MCF 10A (cell line): Measurements from ENCODE around the gene MLH3. TPM values are rescaled to one million over a fixed set of nuclear protein-coding genes. Genes with fewer than 3 reads are reported as not detected.
A peak's percentile ranks its signal among the peaks of the same experiment; 100 is the strongest.

ENCODE experiments used
- BruUV-seq: library from RNA; stranded (reverse); fragments of 400-500 nt; replicated peaks from 2 replicates; lab custom pipeline; 2021; lab: Mats Ljungman, UMichigan
- CTCF ChIA-PET: fragments of 300-600 bp; sonication (Branson Sonifier 250); formaldehyde crosslinking; extraction: SDS; loops from one replicate; lab custom pipeline; 2021; ENCODE audit warnings: antibody characterized with exemption, inconsistent platforms; lab: Yijun Ruan, JAX
- POLR2A ChIA-PET: fragments of 300-600, 350-650 bp; sonication (Branson Sonifier 250); formaldehyde crosslinking; extraction: SDS; loops from one replicate; lab custom pipeline; 2020; ENCODE audit warnings: antibody characterized with exemption, inconsistent platforms; lab: Yijun Ruan, JAX
- DNase-seq: peaks from one replicate; pipeline ENCODE4 v3.0.0-alpha.2; 2018; ENCODE audit not compliant: unreplicated experiment
- H3K27ac Mint-ChIP-seq: one replicate; pipeline ENCODE4 v1.8.0; 2022; ENCODE audit warnings: mild to moderate bottlenecking, low read depth, mixed read lengths; ENCODE audit not compliant: unreplicated experiment
- H3K27me3 Mint-ChIP-seq: one replicate; pipeline ENCODE4 v1.8.0; 2022; ENCODE audit warnings: mixed read lengths; ENCODE audit not compliant: insufficient read depth, unreplicated experiment
- H3K36me3 Mint-ChIP-seq: one replicate; pipeline ENCODE4 v1.8.0; 2022; ENCODE audit warnings: mild to moderate bottlenecking, moderate library complexity, mixed read lengths; ENCODE audit not compliant: insufficient read depth, unreplicated experiment
- H3K4me1 Mint-ChIP-seq: one replicate; pipeline ENCODE4 v1.8.0; 2022; ENCODE audit warnings: mixed read lengths; ENCODE audit not compliant: insufficient read depth, unreplicated experiment
- H3K4me3 Mint-ChIP-seq: one replicate; pipeline ENCODE4 v1.8.0; 2022; ENCODE audit warnings: mild to moderate bottlenecking, moderate library complexity, mixed read lengths; ENCODE audit not compliant: unreplicated experiment
- H3K9me3 Mint-ChIP-seq: one replicate; pipeline ENCODE4 v1.8.0; 2022; ENCODE audit warnings: mixed read lengths; ENCODE audit not compliant: unreplicated experiment
- CTCF ChIP-seq: fragments of 200-600 bp; IDR thresholded peaks from one replicate; pipeline ENCODE4 v1.8.0; 2022; ENCODE audit warnings: antibody characterized with exemption, mild to moderate bottlenecking; ENCODE audit not compliant: unreplicated experiment
- intact Hi-C: fragments of 100-400 bp; cut with micrococcal nuclease; formaldehyde crosslinking; loops from 2 replicates; pipeline ENCODE4 v1.14.1; 2022
- total RNA-seq: library from RNA; stranded (reverse); gene quantifications from 2 replicates; pipeline ENCODE4 v1.2.3, GENCODE V29; 2022

Gene MLH3
- total RNA-seq, 1 experiment from 2014 or later = 28.2 TPM

GRCh38 chr14:75070383-75070782 is 19.1 kb upstream of the MLH3 start:
- Mint-ChIP-seq H3K27ac (no peak overlapping the region), H3K4me1 (peaks cover 6% of the 10 kb centered on the region), H3K4me3 (no peak overlapping the region), H3K9me3 (no peaks in the 10 kb centered on the region), H3K36me3 (peaks cover 5% of the 10 kb centered on the region), H3K27me3 (no peaks in the 10 kb centered on the region)
- intact Hi-C loops = no loop called here
- POLR2A ChIA-PET = interaction anchor here (0.9 to 2.2 kb wide), 7 partner anchors 9 to 68 kb away, joined by 5 to 18 read pairs (median 5); partner anchors contain the start of gene EIF2B2
- no TSS peak for BruUV-seq
- CTCF ChIA-PET = interaction anchor here (0.6 to 0.9 kb wide), 3 partner anchors 14 to 192 kb away, joined by 3 to 4 read pairs (median 3); no protein-coding TSS in a partner anchor
- no peak for TF ChIP-seq CTCF
- no peak for DNase-seq

GRCh38 chr14:75069811-75070145 is 18.5 kb upstream of the MLH3 start:
- intact Hi-C loops = no loop called here
- TF ChIP-seq CTCF = no peak
- BruUV-seq = TSS peak; percentile 57
- Mint-ChIP-seq H3K27ac (no peak overlapping the region), H3K4me3 (no peak overlapping the region), H3K4me1 (peaks cover 6% of the 10 kb centered on the region), H3K36me3 (no peaks in the 10 kb centered on the region), H3K9me3 (no peaks in the 10 kb centered on the region), H3K27me3 (no peaks in the 10 kb centered on the region)
- CTCF ChIA-PET = interaction anchor here (0.5 to 0.9 kb wide), 9 partner anchors 9 to 235 kb away, joined by 3 to 5 read pairs (median 4); no protein-coding TSS in a partner anchor
- POLR2A ChIA-PET = interaction anchor here (0.7 to 2.2 kb wide), 17 partner anchors 8 to 226 kb away, joined by 3 to 18 read pairs (median 5); partner anchors contain the start of genes DLST, EIF2B2, FOS and MLH3
- DNase-seq = no peak

GRCh38 chr14:75069121-75069810 is 18.0 kb upstream of the MLH3 start, which contains the start of gene ZC2HC1C:
TSS of gene ZC2HC1C (plus strand) at chr14:75069641. CDS start at chr14:75070574, 933 bp downstream.
- BruUV-seq = no TSS peak
- Mint-ChIP-seq H3K4me3 (no peak within 1 kb of the TSS), H3K27me3 (no peaks in the 10 kb centered on the region), H3K27ac (no peak within 1 kb of the TSS), H3K9me3 (no peaks in the 10 kb centered on the region), H3K4me1 (peaks cover 6% of the 10 kb centered on the region), H3K36me3 (no peaks in the 10 kb centered on the region)
- ChIA-PET CTCF (interaction anchor here (0.5 to 0.9 kb wide), 10 partner anchors 10 to 586 kb away, joined by 3 to 5 read pairs (median 4); no protein-coding TSS in a partner anchor), POLR2A (interaction anchor here (0.7 to 2.2 kb wide), 20 partner anchors 9 to 576 kb away, joined by 3 to 18 read pairs (median 5); partner anchors contain the start of genes DLST, EIF2B2, FOS and ISCA2)
- no peak for TF ChIP-seq CTCF
- intact Hi-C loops = no loop called here
- DNase-seq = peak; percentile 90
